Measurements from ENCODE around the gene HPD. TPM values are rescaled to one million over a fixed set of nuclear protein-coding genes. Genes with fewer than 3 reads are reported as not detected.

Gene HPD
- total and polyA plus RNA-seq, 2 donors (not counting 3 experiments of a cell fraction or from before 2014, with no cell fraction given), result not detected

GRCh38 chr12:121796855-121797751 is 61.6 kb downstream of the HPD start:
- Histone ChIP-seq H3K27me3 (ENCODE audit: control insufficient read depth in 2 of 2, insufficient read depth in 2 of 2, low read length in 2 of 2) (no peaks in the 10 kb centered on the region), H3K9ac (replicated peaks; ENCODE audit: extremely low read depth, insufficient read depth, low read length) (no peak overlapping the region), H2AFZ (ENCODE audit: low read depth, low read length) (no peak overlapping the region), H3K36me3 (ENCODE audit: control insufficient read depth in 2 of 2, extremely low read depth in 1 of 2, insufficient read depth in 2 of 2, low read length in 2 of 2) (peaks cover 2 to 16% of the 10 kb centered on the region in 2 experiments), H3K27ac (ENCODE audit: insufficient read depth, low read depth, low read length) (no peak overlapping the region), H3K9me1 (replicated peaks; ENCODE audit: control insufficient read depth, extremely low read depth, insufficient read depth, low read length) (no peaks in the 10 kb centered on the region), H3K4me3 (replicated peaks in 1 of 3; ENCODE audit: insufficient read depth in 1 of 3, low read depth in 1 of 3, low read length in 3 of 3) (no peak overlapping the region), H3K79me2 (ENCODE audit: control insufficient read depth, insufficient read depth, low read length) (peaks cover 35% of the 10 kb centered on the region), H3K4me2 (ENCODE audit: insufficient read depth, low read length) (peak overlapping the region; percentile 42), H3K9me3 (replicated peaks; ENCODE audit: control insufficient read depth, insufficient read depth, low read length) (no peaks in the 10 kb centered on the region), H4K20me1 (replicated peaks; ENCODE audit: control insufficient read depth, extremely low read depth, insufficient read depth, low read length) (no peaks in the 10 kb centered on the region), H3K4me1 (ENCODE audit: control insufficient read depth, extremely low read depth, insufficient read depth, low read length) (peaks cover 38% of the 10 kb centered on the region)
- ChIA-PET CTCF (interaction anchor here (0.7 to 12.7 kb wide), 7 partner anchors 11 to 261 kb away, joined by 3 to 774 read pairs (median 4); partner anchors contain the start of genes PSMD9 and SETD1B), POLR2A (interaction anchor here (0.5 to 5.7 kb wide), 3 partner anchors 9 to 127 kb away, joined by 4 to 37 read pairs (median 15); no protein-coding TSS in a partner anchor)
- dilution Hi-C loops (cut with MboI; ENCODE audit: extremely low pct_ligation_motif_present, low sequenced_read_pairs), result no loop called here
- no peak for TF ChIP-seq JUN (IDR thresholded peaks at IDR 0.05; ENCODE audit: borderline replicate concordance, insufficient read depth, insufficient read length, low read depth)
- TF ChIP-seq POLR2AphosphoS5 (IDR thresholded peaks at IDR 0.05; ENCODE audit: insufficient read depth, low read depth, low read length), result peak; percentile 86
- TF ChIP-seq MYC (IDR thresholded peaks at IDR 0.05; ENCODE audit: low read depth, low read length), result peak; percentile 15
- no peak for TF ChIP-seq EZH2 (IDR thresholded peaks at IDR 0.05; ENCODE audit: borderline replicate concordance, low read depth, low read length, severe bottlenecking)
- TF ChIP-seq POLR2A (IDR thresholded peaks at IDR 0.05; ENCODE audit: low read depth, low read length), result no peak
- TF ChIP-seq, protein P1, sequence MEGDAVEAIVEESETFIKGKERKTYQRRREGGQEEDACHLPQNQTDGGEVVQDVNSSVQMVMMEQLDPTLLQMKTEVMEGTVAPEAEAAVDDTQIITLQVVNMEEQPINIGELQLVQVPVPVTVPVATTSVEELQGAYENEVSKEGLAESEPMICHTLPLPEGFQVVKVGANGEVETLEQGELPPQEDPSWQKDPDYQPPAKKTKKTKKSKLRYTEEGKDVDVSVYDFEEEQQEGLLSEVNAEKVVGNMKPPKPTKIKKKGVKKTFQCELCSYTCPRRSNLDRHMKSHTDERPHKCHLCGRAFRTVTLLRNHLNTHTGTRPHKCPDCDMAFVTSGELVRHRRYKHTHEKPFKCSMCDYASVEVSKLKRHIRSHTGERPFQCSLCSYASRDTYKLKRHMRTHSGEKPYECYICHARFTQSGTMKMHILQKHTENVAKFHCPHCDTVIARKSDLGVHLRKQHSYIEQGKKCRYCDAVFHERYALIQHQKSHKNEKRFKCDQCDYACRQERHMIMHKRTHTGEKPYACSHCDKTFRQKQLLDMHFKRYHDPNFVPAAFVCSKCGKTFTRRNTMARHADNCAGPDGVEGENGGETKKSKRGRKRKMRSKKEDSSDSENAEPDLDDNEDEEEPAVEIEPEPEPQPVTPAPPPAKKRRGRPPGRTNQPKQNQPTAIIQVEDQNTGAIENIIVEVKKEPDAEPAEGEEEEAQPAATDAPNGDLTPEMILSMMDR (IDR thresholded peaks at IDR 0.05; ENCODE audit: extremely low read depth in 1 of 2, insufficient read depth in 1 of 2, low read depth in 1 of 2, low read length in 2 of 2), result peak in 1 of 2 donors; percentile 39
- TF ChIP-seq GATA2 (IDR thresholded peaks at IDR 0.05; ENCODE audit: insufficient read depth, insufficient read length, low read depth, low read length), result no peak
- peak; percentile 96 for FAIRE-seq
- intact Hi-C loops (cut with micrococcal nuclease), result loop anchor here (5.0 kb wide), 1 partner anchor 170 kb away; the partner anchor contains the start of gene ORAI1
- no TSS peak for BruUV-seq (replicated peaks)
- peak; percentile 89 for DNase-seq (ENCODE audit: low read depth, low spot score)
